ENCODE data around the gene SLC29A1.
"Not testable (repeated sequence)": the region's sequence is repeated elsewhere in the genome, so short reads cannot be mapped to it uniquely, and the experiment has no call there.

Gene SLC29A1

DNA sequence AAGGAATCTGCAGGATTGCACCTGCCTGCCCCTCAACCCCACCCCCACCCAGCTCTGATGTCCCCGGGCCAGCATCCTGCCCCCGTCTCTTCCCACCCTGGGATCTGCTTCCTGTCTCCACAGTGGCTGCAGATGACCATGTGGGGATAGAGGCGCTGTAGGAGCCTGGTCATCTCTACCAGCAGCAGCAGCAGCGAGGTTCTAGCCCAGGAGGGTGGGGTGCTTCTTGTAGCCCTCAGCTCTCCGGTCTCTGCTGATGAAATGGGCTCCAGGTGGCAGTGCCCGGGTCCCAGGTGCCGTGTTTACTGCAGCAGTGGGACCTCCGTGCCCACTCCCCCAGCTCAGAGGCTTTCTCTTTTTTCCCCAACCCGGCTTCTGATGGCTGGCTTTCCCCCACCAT lies 39.6 kb upstream of the SLC29A1 start:
- H4K91ac ChIP-seq (ENCODE audit: low read depth, low read length, poor library complexity) = no peak overlapping the region
- no peak overlapping the region for H3K9ac ChIP-seq (ENCODE audit: low read depth, low read length, poor library complexity)
- no peak overlapping the region for H2BK15ac ChIP-seq (ENCODE audit: low read length)
- H2AK5ac ChIP-seq (ENCODE audit: low read depth, low read length) = no peak overlapping the region
- no peak overlapping the region for H3K4me3 ChIP-seq (ENCODE audit: low read length in 2 of 2)
- H2BK12ac ChIP-seq (ENCODE audit: low read length) = peak overlapping the region; percentile 86
- no peaks in the 10 kb centered on the region for H3K27me3 ChIP-seq (ENCODE audit: control insufficient read depth in 3 of 3, insufficient read depth in 3 of 3, low read depth in 1 of 3, low read length in 3 of 3)
- no peak overlapping the region for H2BK5ac ChIP-seq (ENCODE audit: low read length)
- H3K4me1 ChIP-seq (ENCODE audit: control insufficient read depth in 2 of 2, insufficient read depth in 1 of 2, low read depth in 1 of 2, low read length in 2 of 2) = peaks cover 9 to 11% of the 10 kb centered on the region in 2 donors
- WGBS, 2 donors (ENCODE audit: extremely low coverage in 2 of 2, insufficient read length in 2 of 2, insufficient replicate concordance in 1 of 2) = no CpG with 5 or more reads among the region's 9 CpGs
- H3K18ac ChIP-seq (ENCODE audit: low read length) = peak overlapping the region; percentile 21
- H3K36me3 ChIP-seq (replicated peaks in 1 of 2; ENCODE audit: control insufficient read depth in 2 of 2, insufficient read depth in 2 of 2, low read length in 2 of 2) = no peaks in the 10 kb centered on the region
- H3K14ac ChIP-seq (ENCODE audit: low read length) = no peak overlapping the region
- H3K27ac ChIP-seq (replicated peaks; ENCODE audit: low read length) = no peak overlapping the region
- no peak for DNase-seq (ENCODE audit: low spot score)
- no peak overlapping the region for H2AFZ ChIP-seq (ENCODE audit: low read length)
- no peak overlapping the region for H4K8ac ChIP-seq (ENCODE audit: low read depth, low read length)
- no peak overlapping the region for H3K4me2 ChIP-seq (ENCODE audit: insufficient read depth, low read length, poor library complexity, severe bottlenecking)
- H3K23ac ChIP-seq (ENCODE audit: low read depth, low read length, poor library complexity) = no peak overlapping the region
- H2BK120ac ChIP-seq (ENCODE audit: low read depth, low read length) = no peak overlapping the region
- H3K9me3 ChIP-seq (replicated peaks in 1 of 2; ENCODE audit: control insufficient read depth in 2 of 2, insufficient read depth in 1 of 2, low read depth in 1 of 2, low read length in 2 of 2) = no peaks in the 10 kb centered on the region
- no peak overlapping the region for H3K4ac ChIP-seq (ENCODE audit: low read length)
- no peaks in the 10 kb centered on the region for H3K79me1 ChIP-seq (ENCODE audit: low read depth, low read length)

GRCh38 chr6:44185356-44185755 lies 38.0 kb upstream of the SLC29A1 start:
- not testable (repeated sequence) for H2BK15ac ChIP-seq (ENCODE audit: low read length); H3K27ac ChIP-seq (replicated peaks; ENCODE audit: low read length); H4K8ac ChIP-seq (ENCODE audit: low read depth, low read length); H3K18ac ChIP-seq (ENCODE audit: low read length); DNase-seq (ENCODE audit: low spot score); H3K9me3 ChIP-seq (replicated peaks in 1 of 2; ENCODE audit: control insufficient read depth in 2 of 2, insufficient read depth in 1 of 2, low read depth in 1 of 2, low read length in 2 of 2); H3K4me2 ChIP-seq (ENCODE audit: insufficient read depth, low read length, poor library complexity, severe bottlenecking); H3K23ac ChIP-seq (ENCODE audit: low read depth, low read length, poor library complexity); H2BK120ac ChIP-seq (ENCODE audit: low read depth, low read length); H3K27me3 ChIP-seq (ENCODE audit: control insufficient read depth in 3 of 3, insufficient read depth in 3 of 3, low read depth in 1 of 3, low read length in 3 of 3); H2AFZ ChIP-seq (ENCODE audit: low read length); H3K14ac ChIP-seq (ENCODE audit: low read length); H4K91ac ChIP-seq (ENCODE audit: low read depth, low read length, poor library complexity); H2AK5ac ChIP-seq (ENCODE audit: low read depth, low read length); H3K4me3 ChIP-seq (ENCODE audit: low read length in 2 of 2); H3K4ac ChIP-seq (ENCODE audit: low read length); H2BK12ac ChIP-seq (ENCODE audit: low read length); H3K9ac ChIP-seq (ENCODE audit: low read depth, low read length, poor library complexity); H3K36me3 ChIP-seq (replicated peaks in 1 of 2; ENCODE audit: control insufficient read depth in 2 of 2, insufficient read depth in 2 of 2, low read length in 2 of 2); H3K79me1 ChIP-seq (ENCODE audit: low read depth, low read length); H2BK5ac ChIP-seq (ENCODE audit: low read length)
- peaks cover 11 to 12% of the 10 kb centered on the region in 2 donors for H3K4me1 ChIP-seq (ENCODE audit: control insufficient read depth in 2 of 2, insufficient read depth in 1 of 2, low read depth in 1 of 2, low read length in 2 of 2)
- WGBS, 2 donors (ENCODE audit: extremely low coverage in 2 of 2, insufficient read length in 2 of 2, insufficient replicate concordance in 1 of 2) = no CpG with 5 or more reads among the region's 7 CpGs

DNA sequence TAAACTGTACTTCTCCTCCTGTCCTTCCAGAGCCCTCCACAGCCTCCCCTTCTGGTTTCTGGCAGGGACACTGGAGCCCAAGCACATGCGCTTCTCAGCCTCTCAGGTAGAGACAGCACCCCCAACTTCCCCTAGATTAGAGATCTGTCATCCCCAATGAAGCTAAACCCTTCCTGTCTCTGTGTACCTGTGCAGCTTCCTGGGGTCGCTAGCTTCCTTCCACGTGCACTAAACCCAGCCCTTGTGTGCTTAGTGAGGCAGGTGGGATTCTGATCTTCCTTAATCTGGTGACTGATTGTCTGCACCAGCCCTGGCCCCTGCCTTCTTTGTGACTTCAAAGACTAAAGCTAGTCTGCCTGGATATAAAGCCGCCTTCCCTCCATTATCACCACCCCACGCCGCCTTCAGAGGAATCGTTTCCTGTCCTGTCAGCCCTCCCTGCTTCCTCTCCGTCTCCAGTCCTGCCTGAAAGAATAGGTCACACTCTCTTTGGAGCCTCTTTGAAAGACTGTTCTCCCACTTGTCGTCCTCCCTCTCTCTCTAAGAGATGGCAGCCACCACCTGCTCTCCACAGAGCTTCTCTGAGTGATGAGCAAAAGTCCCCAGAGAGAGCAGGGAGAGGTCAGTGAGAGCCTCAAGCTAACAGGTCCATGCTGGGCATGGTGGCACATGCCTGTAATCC lies 37.3 kb upstream of the SLC29A1 start:
- Histone ChIP-seq H2BK12ac (ENCODE audit: low read length) (peak overlapping the region; percentile 43), H3K9ac (ENCODE audit: low read depth, low read length, poor library complexity) (peak overlapping the region; percentile 64), H3K27me3 (ENCODE audit: control insufficient read depth in 3 of 3, insufficient read depth in 3 of 3, low read depth in 1 of 3, low read length in 3 of 3) (no peaks in the 10 kb centered on the region), H2BK15ac (ENCODE audit: low read length) (peak overlapping the region; percentile 82), H3K79me1 (ENCODE audit: low read depth, low read length) (no peaks in the 10 kb centered on the region), H2BK5ac (ENCODE audit: low read length) (no peak overlapping the region), H4K91ac (ENCODE audit: low read depth, low read length, poor library complexity) (no peak overlapping the region), H3K14ac (ENCODE audit: low read length) (no peak overlapping the region), H3K4me2 (ENCODE audit: insufficient read depth, low read length, poor library complexity, severe bottlenecking) (no peak overlapping the region), H3K9me3 (replicated peaks in 1 of 2; ENCODE audit: control insufficient read depth in 2 of 2, insufficient read depth in 1 of 2, low read depth in 1 of 2, low read length in 2 of 2) (no peaks in the 10 kb centered on the region), H3K36me3 (replicated peaks in 1 of 2; ENCODE audit: control insufficient read depth in 2 of 2, insufficient read depth in 2 of 2, low read length in 2 of 2) (no peaks in the 10 kb centered on the region), H3K27ac (replicated peaks; ENCODE audit: low read length) (no peak overlapping the region), H2AK5ac (ENCODE audit: low read depth, low read length) (no peak overlapping the region), H3K4me1 (ENCODE audit: control insufficient read depth in 2 of 2, insufficient read depth in 1 of 2, low read depth in 1 of 2, low read length in 2 of 2) (peaks cover 11 to 12% of the 10 kb centered on the region in 2 donors), H3K18ac (ENCODE audit: low read length) (peak overlapping the region; percentile 41), H3K4ac (ENCODE audit: low read length) (no peak overlapping the region), H2AFZ (ENCODE audit: low read length) (peak overlapping the region; percentile 90), H3K4me3 (ENCODE audit: low read length in 2 of 2) (no peak overlapping the region), H2BK120ac (ENCODE audit: low read depth, low read length) (peak overlapping the region; percentile 72), H4K8ac (ENCODE audit: low read depth, low read length) (no peak overlapping the region), H3K23ac (ENCODE audit: low read depth, low read length, poor library complexity) (no peak overlapping the region)
- no peak for DNase-seq (ENCODE audit: low spot score)
- no CpG with 5 or more reads among the region's 9 CpGs for WGBS, 2 donors (ENCODE audit: extremely low coverage in 2 of 2, insufficient read length in 2 of 2, insufficient replicate concordance in 1 of 2)

GRCh38 chr6:44186635-44187025 lies 36.8 kb upstream of the SLC29A1 start:
- H3K23ac ChIP-seq (ENCODE audit: low read depth, low read length, poor library complexity) = no peak overlapping the region
- H2BK5ac ChIP-seq (ENCODE audit: low read length) = no peak overlapping the region
- H2BK120ac ChIP-seq (ENCODE audit: low read depth, low read length) = peak overlapping the region; percentile 72
- no peaks in the 10 kb centered on the region for H3K79me1 ChIP-seq (ENCODE audit: low read depth, low read length)
- no peak overlapping the region for H3K18ac ChIP-seq (ENCODE audit: low read length)
- no peak for DNase-seq (ENCODE audit: low spot score)
- H3K27me3 ChIP-seq (ENCODE audit: control insufficient read depth in 3 of 3, insufficient read depth in 3 of 3, low read depth in 1 of 3, low read length in 3 of 3) = no peaks in the 10 kb centered on the region
- H3K9ac ChIP-seq (ENCODE audit: low read depth, low read length, poor library complexity) = no peak overlapping the region
- peaks cover 11 to 12% of the 10 kb centered on the region in 2 donors for H3K4me1 ChIP-seq (ENCODE audit: control insufficient read depth in 2 of 2, insufficient read depth in 1 of 2, low read depth in 1 of 2, low read length in 2 of 2)
- H2AFZ ChIP-seq (ENCODE audit: low read length) = peak overlapping the region; percentile 90
- WGBS, 2 donors (ENCODE audit: extremely low coverage in 2 of 2, insufficient read length in 2 of 2, insufficient replicate concordance in 1 of 2) = no CpG with 5 or more reads among the region's 7 CpGs
- no peak overlapping the region for H2BK12ac ChIP-seq (ENCODE audit: low read length)
- H3K4me2 ChIP-seq (ENCODE audit: insufficient read depth, low read length, poor library complexity, severe bottlenecking) = no peak overlapping the region
- H3K36me3 ChIP-seq (replicated peaks in 1 of 2; ENCODE audit: control insufficient read depth in 2 of 2, insufficient read depth in 2 of 2, low read length in 2 of 2) = no peaks in the 10 kb centered on the region
- no peak overlapping the region for H3K14ac ChIP-seq (ENCODE audit: low read length)
- no peaks in the 10 kb centered on the region for H3K9me3 ChIP-seq (replicated peaks in 1 of 2; ENCODE audit: control insufficient read depth in 2 of 2, insufficient read depth in 1 of 2, low read depth in 1 of 2, low read length in 2 of 2)
- no peak overlapping the region for H4K8ac ChIP-seq (ENCODE audit: low read depth, low read length)
- no peak overlapping the region for H3K27ac ChIP-seq (replicated peaks; ENCODE audit: low read length)
- H4K91ac ChIP-seq (ENCODE audit: low read depth, low read length, poor library complexity) = no peak overlapping the region
- H2BK15ac ChIP-seq (ENCODE audit: low read length) = no peak overlapping the region
- H2AK5ac ChIP-seq (ENCODE audit: low read depth, low read length) = no peak overlapping the region
- H3K4ac ChIP-seq (ENCODE audit: low read length) = no peak overlapping the region
- no peak overlapping the region for H3K4me3 ChIP-seq (ENCODE audit: low read length in 2 of 2)

All from neuronal stem cell (in vitro differentiated cells).